NCI-H2081 (cell line): Measurements from ENCODE around the gene NBPF6.
"Not testable (repeated sequence)": the region's sequence is repeated elsewhere in the genome, so short reads cannot be mapped to it uniquely, and the experiment has no call there.

Experiments
- DNase-seq, 2 experiments: peaks; one replicate each; lab custom pipeline; 2025; lab: John Stamatoyannopoulos, UW

Gene NBPF6

GRCh38 chr1:108496856-108497255 is 46.7 kb downstream of the NBPF6 start:
- not testable (repeated sequence) for DNase-seq

- DNase-seq = no peak
Observed at GRCh38 chr1:108502138-108502537, 52.0 kb downstream of the NBPF6 start.

- DNase-seq = no peak
Observed at GRCh38 chr1:108502624-108503023, 52.5 kb downstream of the NBPF6 start.

DNA sequence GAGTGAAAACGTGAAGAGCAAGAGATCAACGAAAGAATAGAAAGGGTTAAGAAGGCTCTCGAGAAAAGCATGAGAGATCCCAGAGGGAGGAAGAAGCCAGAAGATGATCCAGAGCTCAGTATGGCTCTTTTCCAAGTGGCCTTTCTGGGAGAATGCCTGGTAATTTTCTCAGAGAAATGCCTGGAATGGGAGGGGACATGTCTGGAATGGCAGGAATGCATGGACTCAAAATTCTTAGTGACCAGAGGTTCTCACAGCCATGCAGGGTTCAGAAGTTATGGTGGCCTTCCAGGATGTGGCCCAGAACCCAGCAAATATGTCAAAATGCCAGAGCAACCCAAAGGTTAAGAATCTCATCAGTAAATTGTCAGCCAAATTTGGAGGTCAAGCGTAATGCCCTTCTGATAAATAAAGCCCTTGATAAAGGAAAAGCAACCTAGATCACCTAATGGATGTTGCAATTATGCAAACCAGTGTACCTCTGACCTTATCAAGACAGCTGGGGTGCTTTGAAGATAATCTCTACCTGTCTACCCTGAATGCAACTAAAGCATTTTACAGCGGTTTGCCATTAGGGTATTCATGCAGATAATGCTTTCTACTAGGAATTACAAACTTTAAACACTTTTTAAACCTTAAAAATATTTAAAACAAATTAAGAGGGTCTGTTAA is 53.1 kb downstream of the NBPF6 start:
- DNase-seq = no peak

DNA sequence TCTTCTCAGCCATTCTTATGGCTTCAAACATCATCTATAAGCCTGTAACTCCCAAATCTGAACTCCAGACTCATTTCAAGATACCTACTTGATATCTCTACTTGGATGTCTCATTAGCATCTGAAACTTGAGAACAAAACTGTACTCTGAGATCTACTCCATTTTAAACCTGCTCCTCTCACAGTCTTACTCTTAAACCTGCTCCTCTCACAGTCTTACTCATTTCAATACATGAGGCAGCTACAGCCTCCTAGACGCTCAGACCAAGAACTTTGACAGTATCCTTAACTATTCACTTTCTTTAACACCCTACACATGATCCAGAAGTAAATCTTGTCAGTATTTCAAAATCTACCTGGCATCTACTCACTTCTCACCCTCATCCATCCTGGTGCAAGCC is 54.3 kb downstream of the NBPF6 start:
- no peak for DNase-seq

DNA sequence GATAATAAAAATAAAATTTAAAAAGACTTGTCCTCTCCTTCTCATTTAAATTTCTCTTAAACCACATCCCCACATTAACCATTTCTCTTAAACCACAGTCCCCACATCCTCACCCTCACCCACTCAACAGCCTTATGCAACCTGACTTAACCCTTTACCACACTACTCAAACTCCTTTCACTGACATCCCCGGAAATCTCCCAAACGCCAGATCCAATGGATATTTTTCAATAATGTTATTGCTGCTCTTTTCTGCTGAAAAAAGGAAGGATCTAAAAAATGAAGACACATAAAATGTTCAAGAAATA is 55.6 kb downstream of the NBPF6 start:
- DNase-seq = no peak

GRCh38 chr1:108511764-108512163 is 61.6 kb downstream of the NBPF6 start:
- no peak for DNase-seq

- DNase-seq = peak; percentile 3 to 9
Observed at GRCh38 chr1:108512239-108513043, 62.3 kb downstream of the NBPF6 start.

GRCh38 chr1:108513044-108513415 is 62.9 kb downstream of the NBPF6 start:
- DNase-seq = no peak

DNA sequence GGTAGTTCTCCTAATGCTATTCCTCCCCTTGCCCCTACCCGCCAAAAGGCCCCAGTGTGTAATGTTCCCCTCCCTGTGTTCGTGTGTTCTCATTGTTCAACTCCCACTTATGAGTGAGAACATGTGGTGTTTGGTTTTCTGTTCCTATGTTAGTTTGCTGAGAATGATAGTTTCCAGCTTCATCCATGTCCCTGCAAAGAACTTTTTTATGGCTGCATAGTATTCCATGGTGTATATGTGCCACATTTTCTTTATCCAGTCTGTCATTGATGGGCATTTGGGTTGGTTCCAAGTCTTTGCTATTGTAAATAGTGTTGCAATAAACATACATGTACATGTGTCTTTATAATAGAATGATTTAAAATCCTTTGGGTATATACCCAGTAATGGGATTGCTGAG is 63.8 kb downstream of the NBPF6 start:
- not testable (repeated sequence) for DNase-seq

DNA sequence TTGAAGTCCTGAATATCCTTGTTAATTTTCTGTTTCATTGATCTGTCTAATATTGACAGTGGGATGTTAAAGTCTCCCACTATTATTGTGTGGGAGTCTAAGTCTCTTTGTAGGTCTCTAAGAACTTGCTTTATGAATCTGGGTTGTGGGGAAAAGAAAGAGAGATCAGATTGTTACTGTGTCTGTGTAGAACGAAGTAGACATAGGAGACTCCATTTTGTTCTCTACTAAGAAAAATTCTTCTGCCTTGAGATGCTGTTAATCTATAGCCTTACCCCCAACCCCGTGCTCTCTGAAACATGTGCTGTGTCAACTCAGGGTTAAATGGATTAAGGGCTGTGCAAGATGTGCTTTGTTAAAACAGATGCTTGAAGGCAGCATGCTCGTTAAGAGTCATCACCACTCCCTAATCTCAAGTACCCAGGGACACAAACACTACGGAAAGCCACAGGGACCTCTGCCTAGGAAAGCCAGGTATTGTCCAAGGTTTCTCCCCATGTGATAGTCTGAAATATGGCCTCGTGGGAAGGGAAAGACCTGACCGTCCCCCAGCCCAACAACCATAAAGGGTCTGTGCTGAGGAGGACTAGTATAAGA is 67.3 kb downstream of the NBPF6 start:
- DNase-seq = not testable (repeated sequence)
